ENCODE results near the gene SCARB1.

Gene SCARB1

DNA sequence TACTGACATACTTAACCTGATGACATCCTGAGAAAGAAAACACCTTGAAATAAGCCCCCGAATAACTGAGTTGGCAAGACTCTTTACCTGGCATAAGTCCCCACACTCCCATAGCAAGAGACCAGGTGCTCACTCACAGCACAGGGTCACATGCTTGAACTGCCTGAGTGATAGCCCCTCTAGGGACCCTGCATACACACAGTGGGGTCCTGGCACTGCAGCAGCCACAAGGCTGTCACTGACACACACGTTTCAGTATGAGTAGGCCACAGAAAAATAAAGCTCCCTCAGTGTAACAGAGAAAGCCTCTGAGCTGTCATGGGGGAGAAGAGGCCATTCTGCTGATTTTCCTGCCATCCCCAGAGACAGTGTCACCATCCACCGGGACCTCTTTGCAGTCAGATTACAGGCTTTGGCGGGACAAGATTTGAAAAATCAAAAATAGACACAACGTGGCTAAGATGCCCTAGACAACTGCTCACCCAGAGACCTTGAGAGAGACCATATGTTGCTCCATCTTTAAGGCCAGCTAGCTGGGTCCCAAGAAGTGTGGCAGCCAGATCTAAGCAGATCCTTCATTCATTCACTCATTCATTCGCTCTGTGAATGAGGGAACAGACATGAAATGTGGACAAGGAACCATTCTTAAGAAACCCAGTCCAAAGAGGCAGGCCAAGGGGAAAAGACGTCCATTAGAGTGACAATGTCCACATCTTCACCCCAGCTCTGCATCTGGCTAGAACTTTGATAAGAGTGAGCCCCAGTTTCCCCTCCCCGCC lies 1.6 kb downstream of the SCARB1 start:
- TF ChIP-seq, protein P1, sequence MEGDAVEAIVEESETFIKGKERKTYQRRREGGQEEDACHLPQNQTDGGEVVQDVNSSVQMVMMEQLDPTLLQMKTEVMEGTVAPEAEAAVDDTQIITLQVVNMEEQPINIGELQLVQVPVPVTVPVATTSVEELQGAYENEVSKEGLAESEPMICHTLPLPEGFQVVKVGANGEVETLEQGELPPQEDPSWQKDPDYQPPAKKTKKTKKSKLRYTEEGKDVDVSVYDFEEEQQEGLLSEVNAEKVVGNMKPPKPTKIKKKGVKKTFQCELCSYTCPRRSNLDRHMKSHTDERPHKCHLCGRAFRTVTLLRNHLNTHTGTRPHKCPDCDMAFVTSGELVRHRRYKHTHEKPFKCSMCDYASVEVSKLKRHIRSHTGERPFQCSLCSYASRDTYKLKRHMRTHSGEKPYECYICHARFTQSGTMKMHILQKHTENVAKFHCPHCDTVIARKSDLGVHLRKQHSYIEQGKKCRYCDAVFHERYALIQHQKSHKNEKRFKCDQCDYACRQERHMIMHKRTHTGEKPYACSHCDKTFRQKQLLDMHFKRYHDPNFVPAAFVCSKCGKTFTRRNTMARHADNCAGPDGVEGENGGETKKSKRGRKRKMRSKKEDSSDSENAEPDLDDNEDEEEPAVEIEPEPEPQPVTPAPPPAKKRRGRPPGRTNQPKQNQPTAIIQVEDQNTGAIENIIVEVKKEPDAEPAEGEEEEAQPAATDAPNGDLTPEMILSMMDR (conservative IDR thresholded peaks at IDR 0.05) = no peak
- peak overlapping the region; percentile 93 for H3K27ac ChIP-seq

- TF ChIP-seq, protein P1 (conservative IDR thresholded peaks at IDR 0.05) = no peak
- H3K27ac ChIP-seq = peak overlapping the region; percentile 93
These were observed 2.2 kb downstream of the SCARB1 start for GRCh38 chr12:124861492-124861891.

GRCh38 chr12:124857921-124858461 lies 5.7 kb downstream of the SCARB1 start:
- TF ChIP-seq, protein P1 (conservative IDR thresholded peaks at IDR 0.05) = no peak
- H3K27ac ChIP-seq = no peak overlapping the region; the same call in 1 of the 2 replicates

- TF ChIP-seq, protein P1 (conservative IDR thresholded peaks at IDR 0.05) = no peak
- H3K27ac ChIP-seq = peak overlapping the region; percentile 74
These were observed 6.9 kb downstream of the SCARB1 start for GRCh38 chr12:124856842-124857178.

GRCh38 chr12:124856132-124856841 lies 7.4 kb downstream of the SCARB1 start:
- peak overlapping the region; percentile 74 for H3K27ac ChIP-seq
- TF ChIP-seq, protein P1 (conservative IDR thresholded peaks at IDR 0.05) = no peak

DNA sequence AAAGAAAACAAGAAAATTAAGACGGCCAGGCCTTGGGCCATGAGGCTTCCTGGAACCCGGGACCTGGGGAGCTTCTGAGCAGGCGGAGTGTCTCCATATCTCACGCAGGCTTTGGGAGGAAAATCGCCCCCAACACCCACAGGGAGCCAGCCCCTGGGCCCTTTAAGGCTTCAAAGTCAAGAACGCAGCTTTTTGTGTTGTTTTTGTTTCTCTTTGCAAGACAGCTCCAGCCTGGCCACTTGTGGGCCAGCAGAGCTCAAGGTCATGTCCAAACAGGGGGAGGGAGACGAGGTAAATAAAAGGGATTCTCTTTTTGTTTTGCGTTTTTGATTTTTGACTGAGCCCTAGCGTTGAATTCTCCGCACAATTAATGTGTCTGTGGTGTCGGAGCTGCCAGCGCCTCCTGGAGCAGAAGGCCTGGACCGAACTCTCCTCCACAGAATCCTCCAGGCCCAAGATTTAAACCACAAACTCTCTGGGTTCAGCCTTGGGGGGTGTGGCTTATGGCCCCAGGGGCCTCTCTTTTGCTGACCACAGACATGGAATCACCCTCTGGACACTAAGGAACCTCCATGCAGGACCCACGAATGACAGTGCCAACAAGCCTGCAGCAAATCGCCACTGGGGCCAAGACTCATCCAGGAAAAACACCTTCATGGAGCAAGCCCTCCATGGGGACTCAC lies 8.2 kb downstream of the SCARB1 start:
- H3K27ac ChIP-seq = peak overlapping the region; percentile 74
- TF ChIP-seq, protein P1 (conservative IDR thresholded peaks at IDR 0.05) = no peak

- TF ChIP-seq, protein P1 (conservative IDR thresholded peaks at IDR 0.05) = no peak
- H3K27ac ChIP-seq = peak overlapping the region; percentile 74
These were observed 9.0 kb downstream of the SCARB1 start for GRCh38 chr12:124854637-124855184.
